ENCODE data around the gene RXRA.

Gene RXRA

DNA sequence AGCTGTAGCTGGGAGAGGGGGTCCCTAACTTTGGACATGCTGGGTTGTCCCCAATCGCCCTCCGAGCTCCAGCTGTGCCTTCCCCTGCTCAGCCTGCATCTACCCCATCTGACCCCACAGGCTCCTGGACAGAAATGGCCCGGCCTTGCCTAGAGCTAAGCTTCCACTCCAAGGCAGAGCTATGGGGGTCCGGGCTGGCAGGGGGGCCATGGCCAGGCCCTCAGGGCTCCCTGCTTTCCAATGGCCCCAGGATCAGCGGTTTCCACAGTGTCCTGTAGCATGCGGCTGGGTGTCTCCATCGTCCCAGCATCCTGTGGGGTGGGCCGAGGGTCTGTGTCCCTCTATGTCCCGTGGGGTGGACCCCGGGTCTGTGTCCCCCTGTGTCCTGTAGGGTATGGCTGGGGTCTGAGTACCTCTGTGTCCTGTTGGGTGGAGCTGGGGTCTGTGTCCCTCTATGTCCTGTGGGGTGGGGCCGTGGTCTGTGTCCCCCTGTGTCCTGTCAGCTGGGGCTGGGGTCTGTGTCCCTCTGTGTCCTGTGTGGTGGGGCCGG is 130.6 kb downstream of the RXRA start:
- no peak for DNase-seq

DNA sequence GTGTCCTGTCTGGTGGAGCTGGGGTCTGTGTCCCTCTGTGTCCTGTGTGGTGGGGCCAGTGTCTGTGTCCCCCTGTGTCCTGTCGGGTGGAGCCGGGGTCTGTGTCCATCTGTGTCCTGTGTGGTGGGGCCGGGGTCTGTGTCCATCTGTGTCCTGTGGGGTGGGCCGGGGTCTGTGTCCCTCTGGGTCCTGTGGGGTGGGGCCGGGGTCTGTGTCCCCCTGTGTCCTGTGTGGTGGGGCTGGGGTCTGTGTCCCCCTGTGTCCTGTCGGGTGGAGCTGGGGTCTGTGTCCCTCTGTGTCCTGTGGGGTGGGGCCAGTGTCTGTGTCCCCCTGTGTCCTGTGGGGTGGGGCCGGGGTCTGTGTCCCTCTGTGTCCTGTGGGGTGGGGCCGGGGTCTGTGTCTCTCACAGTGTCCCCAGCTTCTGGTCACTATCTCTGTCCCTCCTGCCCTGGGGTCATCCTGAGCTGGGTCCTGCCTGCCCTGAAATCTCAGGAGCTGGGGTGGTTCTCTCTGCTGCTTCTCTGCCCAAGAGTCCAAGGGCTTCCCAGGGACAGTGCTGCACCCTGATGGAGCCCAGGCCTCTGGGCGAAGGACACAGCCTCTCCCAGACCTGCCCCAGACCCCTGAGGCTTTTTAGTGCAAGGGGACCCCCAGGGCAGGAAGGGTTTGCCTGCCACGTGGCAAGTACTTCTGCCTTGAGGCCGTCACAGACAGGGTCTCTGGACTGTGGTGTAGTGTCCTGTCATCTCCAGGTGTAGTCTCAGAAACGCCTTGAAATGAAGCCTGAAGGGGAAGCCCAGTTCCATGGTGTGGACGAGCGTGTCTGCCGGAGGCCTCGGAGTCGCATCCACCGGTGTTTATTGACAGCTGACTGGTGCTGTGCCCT is 131.3 kb downstream of the RXRA start:
- no peak for DNase-seq

DNA sequence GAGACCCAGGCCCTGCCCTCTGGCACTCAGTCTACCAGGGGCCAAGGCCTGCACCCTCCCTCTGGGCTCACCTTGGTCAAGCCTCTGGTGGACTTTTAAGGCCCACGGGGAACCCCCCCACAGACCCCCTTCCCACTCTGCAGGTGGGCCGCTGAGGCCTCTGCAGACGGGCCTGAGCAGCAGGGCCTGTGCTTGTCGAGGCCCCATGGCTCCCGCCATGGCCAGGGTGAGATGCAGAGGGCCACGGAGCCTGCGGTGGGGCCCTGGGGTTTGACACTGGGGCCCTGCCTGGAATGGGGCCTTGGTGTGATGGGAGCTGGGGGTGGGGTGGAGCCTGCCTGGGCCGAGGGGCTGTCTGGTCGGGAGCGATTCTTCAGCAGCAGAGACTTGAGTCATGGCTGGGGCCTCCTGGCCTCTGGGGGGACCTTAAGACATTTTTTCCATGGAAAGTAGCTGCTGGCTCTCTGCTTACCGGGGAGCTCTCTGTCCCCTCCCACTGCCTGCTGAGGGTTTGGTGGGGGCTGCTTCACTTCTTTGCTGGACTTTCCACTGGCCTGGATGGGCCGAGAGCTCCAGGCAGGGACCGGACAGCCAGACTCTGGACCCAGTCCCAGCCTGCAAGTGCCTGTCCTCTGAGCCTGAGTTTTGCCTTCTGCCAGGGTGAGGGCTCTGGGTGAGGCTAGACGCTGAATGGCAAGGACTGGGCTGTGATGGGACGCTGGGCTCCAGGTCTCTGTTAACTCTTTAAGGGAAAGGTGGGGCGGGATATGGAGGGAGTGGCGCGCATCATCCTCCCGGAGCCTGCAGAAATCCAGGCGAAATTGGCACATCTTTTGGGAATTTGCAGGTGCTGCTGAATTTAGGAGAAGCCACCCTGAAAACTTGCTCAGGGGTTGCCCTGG is 132.2 kb downstream of the RXRA start:
- DNase-seq, result no peak

DNA sequence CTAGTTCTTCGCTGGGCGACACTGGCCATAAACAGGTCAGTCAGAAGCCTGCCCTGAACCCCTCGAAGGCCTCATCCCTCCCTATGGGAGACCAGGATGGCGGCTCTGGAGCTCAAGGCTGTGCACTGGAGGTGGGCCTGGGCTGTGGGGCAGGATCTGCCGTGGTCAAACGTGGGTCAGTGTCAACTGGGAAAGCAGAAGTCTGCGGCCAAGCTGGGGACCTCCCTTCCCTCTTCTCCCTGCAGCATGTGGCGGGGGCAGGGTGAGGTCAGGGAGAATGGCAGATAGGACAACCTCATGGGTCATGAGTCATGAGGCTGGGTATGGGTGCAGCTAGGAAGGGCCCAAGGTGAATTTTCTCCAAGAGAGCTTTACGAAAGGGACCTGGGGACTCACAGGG is 132.9 kb downstream of the RXRA start:
- no peak for DNase-seq

DNA sequence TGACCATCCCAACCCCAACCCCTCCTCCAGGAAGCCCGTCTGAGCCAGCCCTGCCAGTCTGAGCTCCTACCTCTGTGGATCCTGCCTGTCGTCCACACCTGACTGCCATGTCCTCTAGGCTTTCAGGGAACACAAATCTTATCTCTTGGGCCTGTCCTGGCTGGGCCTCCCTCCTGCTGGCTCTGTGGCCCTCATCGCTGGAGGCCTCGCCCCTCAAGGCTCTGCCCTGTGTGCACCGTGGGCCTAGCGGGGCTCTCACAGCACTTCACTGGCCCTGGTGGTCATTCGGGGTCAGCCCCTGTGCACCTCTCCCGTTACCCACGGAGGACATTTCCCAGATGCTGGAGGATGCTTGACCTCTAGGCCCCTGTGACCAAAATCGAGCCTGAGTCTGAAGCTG is 133.3 kb downstream of the RXRA start:
- DNase-seq, result no peak

- no peak for DNase-seq
Observed at GRCh38 chr9:134460206-134460605, 134.0 kb downstream of the RXRA start.

DNA sequence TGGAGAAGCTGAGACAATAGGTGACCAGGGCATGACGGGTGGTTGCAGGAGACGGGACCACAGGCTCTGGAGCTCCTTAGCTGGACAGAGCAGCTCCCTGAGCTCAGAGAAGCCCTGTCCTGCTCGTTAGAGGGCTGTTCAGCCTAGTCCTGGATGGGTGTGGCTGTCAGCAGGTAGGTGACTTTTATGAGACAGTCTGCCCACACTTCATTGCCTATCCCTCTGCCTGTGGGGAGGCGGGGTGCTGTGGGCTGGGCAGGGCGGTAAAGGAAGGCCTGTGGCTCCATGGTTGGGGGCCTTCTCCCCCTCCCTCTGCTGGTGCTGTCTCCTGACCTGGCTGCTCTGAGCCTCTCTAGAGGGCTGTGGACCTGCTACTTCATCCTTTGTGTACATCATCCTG is 134.6 kb downstream of the RXRA start:
- DNase-seq, result no peak

- no peak for DNase-seq
Observed at GRCh38 chr9:134461426-134461982, 135.2 kb downstream of the RXRA start.

GRCh38 chr9:134462318-134462717 is 136.1 kb downstream of the RXRA start:
- DNase-seq, result no peak

DNA sequence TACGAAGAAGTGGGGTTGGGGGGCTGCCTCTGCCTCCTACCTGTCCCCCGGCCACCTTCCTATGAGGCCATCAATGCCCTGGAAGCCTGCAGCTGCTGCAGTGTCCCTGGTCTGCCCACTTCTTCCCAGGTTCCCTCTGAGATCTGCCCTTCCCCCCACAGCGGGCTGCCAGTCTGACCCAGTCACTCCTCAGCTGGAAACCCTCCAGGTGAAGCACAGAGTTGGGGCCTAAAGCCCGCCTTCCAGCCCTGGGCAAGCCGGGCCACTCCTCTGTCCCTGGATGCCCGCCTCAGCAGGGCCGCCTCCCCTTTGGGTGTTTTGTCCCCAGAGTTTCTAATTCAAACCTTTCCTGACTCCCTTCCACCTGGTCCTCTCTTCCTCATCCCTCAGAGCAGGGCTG is 137.0 kb downstream of the RXRA start:
- DNase-seq, result no peak

GRCh38 chr9:134466869-134467616 is 140.8 kb downstream of the RXRA start:
- DNase-seq, result no peak

DNA sequence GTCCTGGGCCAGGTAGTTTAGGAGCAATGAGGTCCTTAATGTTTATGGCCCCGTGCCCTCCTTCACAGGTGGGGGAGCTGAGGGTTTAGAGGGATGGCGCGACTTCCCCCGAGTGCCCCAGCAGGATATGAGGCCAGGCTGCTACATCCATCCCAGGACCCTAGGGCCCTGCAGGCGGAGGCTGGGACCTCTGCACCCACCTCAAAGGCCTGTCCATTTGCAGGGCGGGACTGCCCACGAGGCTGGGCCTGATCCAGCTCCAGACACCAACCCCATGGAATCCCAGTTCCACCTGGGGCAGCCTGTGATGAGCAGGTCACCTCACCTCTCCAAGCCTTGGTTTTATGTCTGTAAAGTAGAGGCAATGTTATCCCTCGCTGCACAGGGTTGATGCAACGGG is 142.1 kb downstream of the RXRA start:
- DNase-seq, result no peak

DNA sequence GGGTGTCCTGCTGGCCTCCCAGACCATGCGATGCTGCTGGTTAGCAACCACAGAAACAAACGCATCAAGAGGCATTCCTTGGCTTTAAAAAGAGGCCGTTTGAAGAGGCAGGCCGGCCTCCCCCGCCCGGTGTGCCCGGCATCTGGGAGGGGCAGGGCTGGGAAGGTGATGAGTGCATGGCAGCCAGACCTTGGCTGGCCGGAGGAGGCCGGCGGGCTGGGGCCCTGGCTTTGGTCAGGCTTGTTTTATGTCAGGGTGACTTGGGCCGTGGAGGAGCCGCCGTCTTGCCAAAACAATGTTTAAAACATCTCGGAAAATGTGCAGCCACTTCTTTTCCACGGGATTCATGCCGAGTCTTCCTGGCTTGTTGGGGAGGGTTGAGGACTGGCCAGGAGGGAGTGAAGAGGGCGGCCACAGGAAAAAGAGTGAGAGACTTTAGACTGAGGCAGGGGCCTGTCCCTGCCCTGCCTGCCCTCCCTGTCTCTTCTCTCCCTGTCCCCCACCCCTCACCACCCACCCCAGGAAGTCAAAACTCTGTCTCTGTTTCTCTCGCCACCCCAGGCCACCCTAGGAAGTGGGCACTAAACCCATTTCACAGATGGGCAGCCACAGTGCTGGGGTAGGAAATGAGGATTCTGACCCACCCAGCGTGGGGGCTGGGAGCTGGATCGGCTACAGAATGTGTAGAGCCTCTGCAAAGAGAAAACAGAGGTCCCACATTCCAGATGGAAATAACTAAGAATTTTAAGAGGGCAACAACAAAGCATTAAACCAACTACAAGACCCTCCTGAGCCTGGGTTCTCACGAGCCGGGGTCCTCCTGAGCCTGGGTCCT is 143.0 kb downstream of the RXRA start:
- no peak for DNase-seq

DNA sequence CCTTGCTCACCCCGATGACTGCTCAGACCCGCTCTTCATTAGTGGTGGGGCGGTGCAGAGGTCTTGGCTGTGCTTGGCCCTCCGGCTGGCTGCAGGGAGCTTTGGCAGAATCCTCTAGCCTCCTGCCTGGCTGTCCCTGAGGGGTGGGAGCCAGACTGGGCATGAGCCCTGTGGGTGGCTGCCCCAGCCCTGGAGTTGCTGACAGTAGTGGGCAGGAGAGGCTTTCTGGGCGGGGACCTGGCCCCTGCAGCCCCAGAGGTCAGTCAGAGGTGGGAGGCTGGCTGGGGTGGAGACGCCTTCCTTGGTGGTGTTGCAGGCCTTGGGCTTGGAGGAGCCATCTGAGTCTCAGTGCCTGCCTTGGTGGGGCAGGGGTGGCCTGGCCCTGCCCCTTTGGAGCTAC is 146.0 kb downstream of the RXRA start:
- DNase-seq, result no peak

GRCh38 chr9:134473141-134474054 is 147.1 kb downstream of the RXRA start:
- DNase-seq, result no peak

GRCh38 chr9:134474055-134474370 is 147.8 kb downstream of the RXRA start:
- no peak for DNase-seq

- DNase-seq, result no peak
Observed at GRCh38 chr9:134475011-134475790, 148.9 kb downstream of the RXRA start.

GRCh38 chr9:134476272-134476941 is 150.2 kb downstream of the RXRA start:
- DNase-seq, result no peak

DNA sequence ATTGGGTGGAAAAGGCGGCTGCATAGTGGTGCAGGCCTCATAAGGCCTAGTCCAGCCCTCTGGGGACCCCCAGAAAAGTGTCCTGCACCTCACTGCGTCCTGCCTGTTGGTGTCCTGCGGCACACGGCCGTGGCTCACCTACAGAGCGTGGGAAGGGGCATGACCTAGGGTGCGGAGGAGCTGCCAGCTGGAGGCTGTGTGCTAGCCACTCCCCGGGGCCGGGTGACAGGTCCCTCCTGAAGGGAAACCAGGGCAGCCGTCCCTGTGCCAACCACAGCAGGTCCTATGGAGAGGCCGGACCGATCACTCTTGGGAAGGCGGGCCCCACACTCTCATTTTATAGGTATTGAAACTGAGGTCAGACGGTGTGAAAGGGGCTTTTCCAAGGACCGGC is 150.7 kb downstream of the RXRA start:
- DNase-seq, result no peak
